GM12872 (cell line): ENCODE results near the gene DOCK4.

Source experiments
- CTCF ChIP-seq: IDR thresholded peaks from 3 replicates; pipeline ENCODE4 v1.5.1; 2011; ENCODE audit warnings: low read depth, mild to moderate bottlenecking, low read length, moderate library complexity; ENCODE audit not compliant: insufficient read depth

DOCK4 gene

GRCh38 chr7:112206238-112206990, at the start of gene DOCK4, which contains the start of gene ZNF277:
TSS of gene DOCK4 (minus strand) at chr7:112206399. CDS start at chr7:112206138, 261 bp downstream.
TSS of gene ZNF277 (plus strand) at chr7:112206695. CDS start at chr7:112206717, 22 bp downstream.
- TF ChIP-seq CTCF: no peak

- no peak for TF ChIP-seq CTCF
Observed at GRCh38 chr7:112255388-112255720, 49.2 kb upstream of the DOCK4 start.

- no peak for TF ChIP-seq CTCF
Observed at GRCh38 chr7:112254709-112255387, 48.6 kb upstream of the DOCK4 start.

GRCh38 chr7:112254156-112254555, 48.0 kb upstream of the DOCK4 start:
- no peak for TF ChIP-seq CTCF

GRCh38 chr7:112252691-112253090, 46.5 kb upstream of the DOCK4 start:
- no peak for TF ChIP-seq CTCF

GRCh38 chr7:112252141-112252540, 45.9 kb upstream of the DOCK4 start:
- no peak for TF ChIP-seq CTCF

- TF ChIP-seq CTCF: no peak
Observed at GRCh38 chr7:112248598-112248997, 42.4 kb upstream of the DOCK4 start.
